Measurements from ENCODE around the gene DTWD2.
"Not testable (repeated sequence)": the region's sequence is repeated elsewhere in the genome, so short reads cannot be mapped to it uniquely, and the experiment has no call there.

DTWD2 gene

DNA sequence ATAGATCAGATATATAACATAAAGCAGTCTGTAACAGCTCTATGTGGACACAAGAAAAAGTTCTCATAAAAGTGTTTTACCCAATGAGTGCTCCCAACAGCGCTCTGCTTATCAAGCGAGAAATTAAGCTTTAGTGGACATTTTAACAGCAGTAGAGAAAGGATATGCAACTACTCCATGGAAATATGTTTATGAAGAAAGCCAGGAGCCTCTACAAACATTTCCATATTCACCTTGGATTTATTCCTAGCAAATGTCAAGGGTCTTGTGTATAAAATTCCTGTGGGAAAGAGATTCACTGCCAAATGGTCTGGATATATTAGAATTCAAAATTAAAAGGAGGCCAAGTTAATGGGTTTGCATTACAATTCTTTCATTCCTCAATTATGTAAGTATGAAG, 66.5 kb downstream of the DTWD2 start:
- Histone ChIP-seq H2AFZ (ENCODE audit: low read length) (no peak overlapping the region), H3K4me1 (ENCODE audit: low read length) (no peaks in the 10 kb centered on the region), H3K27me3 (replicated peaks; ENCODE audit: insufficient read depth, low read length) (no peaks in the 10 kb centered on the region), H3K4me3 (ENCODE audit: low read length) (no peak overlapping the region), H3K27ac (ENCODE audit: low read length) (no peak overlapping the region), H3K79me2 (ENCODE audit: low read length) (no peaks in the 10 kb centered on the region), H4K20me1 (ENCODE audit: insufficient read depth, low read length) (no peaks in the 10 kb centered on the region; the same call in 1 of the 2 replicates), H3F3A (ENCODE audit: insufficient read depth, low read length) (no peaks in the 10 kb centered on the region), H3K9me3 (replicated peaks; ENCODE audit: insufficient read depth, low read length) (no peaks in the 10 kb centered on the region), H3K9me2 (replicated peaks; ENCODE audit: insufficient read depth, low read length) (no peaks in the 10 kb centered on the region), H3K9ac (ENCODE audit: low read length) (no peak overlapping the region), H3K4me2 (ENCODE audit: low read depth, low read length) (no peak overlapping the region), H3K36me3 (replicated peaks; ENCODE audit: insufficient read depth, low read length) (no peaks in the 10 kb centered on the region)
- TF ChIP-seq EZH2 (optimal IDR thresholded peaks at IDR 0.05; ENCODE audit: low read depth, low read length) (no peak), EZH2phosphoT487 (IDR thresholded peaks at IDR 0.05; ENCODE audit: low read length) (no peak)
- TF ChIP-seq, protein P1, sequence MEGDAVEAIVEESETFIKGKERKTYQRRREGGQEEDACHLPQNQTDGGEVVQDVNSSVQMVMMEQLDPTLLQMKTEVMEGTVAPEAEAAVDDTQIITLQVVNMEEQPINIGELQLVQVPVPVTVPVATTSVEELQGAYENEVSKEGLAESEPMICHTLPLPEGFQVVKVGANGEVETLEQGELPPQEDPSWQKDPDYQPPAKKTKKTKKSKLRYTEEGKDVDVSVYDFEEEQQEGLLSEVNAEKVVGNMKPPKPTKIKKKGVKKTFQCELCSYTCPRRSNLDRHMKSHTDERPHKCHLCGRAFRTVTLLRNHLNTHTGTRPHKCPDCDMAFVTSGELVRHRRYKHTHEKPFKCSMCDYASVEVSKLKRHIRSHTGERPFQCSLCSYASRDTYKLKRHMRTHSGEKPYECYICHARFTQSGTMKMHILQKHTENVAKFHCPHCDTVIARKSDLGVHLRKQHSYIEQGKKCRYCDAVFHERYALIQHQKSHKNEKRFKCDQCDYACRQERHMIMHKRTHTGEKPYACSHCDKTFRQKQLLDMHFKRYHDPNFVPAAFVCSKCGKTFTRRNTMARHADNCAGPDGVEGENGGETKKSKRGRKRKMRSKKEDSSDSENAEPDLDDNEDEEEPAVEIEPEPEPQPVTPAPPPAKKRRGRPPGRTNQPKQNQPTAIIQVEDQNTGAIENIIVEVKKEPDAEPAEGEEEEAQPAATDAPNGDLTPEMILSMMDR (IDR thresholded peaks at IDR 0.05; ENCODE audit: low read length), result no peak
- no peak for DNase-seq

DNA sequence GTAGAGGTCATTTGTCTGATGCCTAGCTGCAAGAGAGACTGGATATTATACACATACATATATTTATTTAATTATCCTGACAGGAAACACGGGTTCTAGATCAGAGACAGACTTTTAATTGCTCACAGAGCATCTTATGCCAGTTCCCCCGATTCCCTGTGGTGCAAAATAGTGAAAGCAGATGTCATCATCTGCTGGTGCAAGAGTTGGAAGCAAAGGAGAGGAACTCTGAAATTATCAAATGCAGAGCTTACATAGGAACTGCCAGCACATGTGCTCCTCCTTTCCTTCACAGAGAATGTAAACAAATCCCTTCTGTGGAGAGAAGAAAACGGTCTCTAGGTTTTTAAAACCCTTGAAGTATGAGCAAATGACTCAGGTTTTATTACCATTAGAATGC, 69.3 kb downstream of the DTWD2 start:
- Histone ChIP-seq H3K4me3 (ENCODE audit: low read length) (no peak overlapping the region), H3K9me3 (replicated peaks; ENCODE audit: insufficient read depth, low read length) (no peaks in the 10 kb centered on the region), H3K79me2 (ENCODE audit: low read length) (no peaks in the 10 kb centered on the region), H3K9ac (ENCODE audit: low read length) (no peak overlapping the region), H3K27ac (ENCODE audit: low read length) (no peak overlapping the region), H3F3A (ENCODE audit: insufficient read depth, low read length) (no peaks in the 10 kb centered on the region), H3K4me2 (ENCODE audit: low read depth, low read length) (no peak overlapping the region), H3K27me3 (replicated peaks; ENCODE audit: insufficient read depth, low read length) (no peaks in the 10 kb centered on the region), H4K20me1 (ENCODE audit: insufficient read depth, low read length) (no peaks in the 10 kb centered on the region), H2AFZ (ENCODE audit: low read length) (no peak overlapping the region), H3K4me1 (ENCODE audit: low read length) (no peaks in the 10 kb centered on the region), H3K36me3 (replicated peaks; ENCODE audit: insufficient read depth, low read length) (no peaks in the 10 kb centered on the region), H3K9me2 (replicated peaks; ENCODE audit: insufficient read depth, low read length) (no peaks in the 10 kb centered on the region)
- no peak for DNase-seq
- no peak for TF ChIP-seq EZH2 (optimal IDR thresholded peaks at IDR 0.05; ENCODE audit: low read depth, low read length)
- TF ChIP-seq, protein P1 (IDR thresholded peaks at IDR 0.05; ENCODE audit: low read length), result no peak
- TF ChIP-seq EZH2phosphoT487 (IDR thresholded peaks at IDR 0.05; ENCODE audit: low read length), result no peak

DNA sequence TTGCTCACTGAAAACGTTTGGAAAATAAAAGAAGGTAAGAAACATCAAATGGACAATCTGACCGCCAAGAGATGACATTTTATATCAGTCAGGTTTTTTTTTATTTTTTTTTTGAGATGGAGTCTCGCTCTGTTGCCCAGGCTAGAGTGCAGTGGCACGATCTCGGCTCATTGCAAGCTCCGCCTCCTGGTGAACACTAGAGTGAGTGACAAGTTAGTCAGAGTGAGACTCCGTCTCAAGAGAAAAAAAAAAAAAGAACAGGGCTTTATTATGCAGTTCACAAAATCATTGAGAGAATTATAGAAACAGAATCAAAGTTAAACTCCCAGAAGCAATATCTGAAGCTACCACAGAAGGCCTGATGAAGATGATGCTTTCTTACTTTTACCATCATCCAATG, 70.1 kb downstream of the DTWD2 start:
- Histone ChIP-seq H3K4me1 (ENCODE audit: low read length) (no peaks in the 10 kb centered on the region), H3K27me3 (replicated peaks; ENCODE audit: insufficient read depth, low read length) (no peaks in the 10 kb centered on the region), H3K79me2 (ENCODE audit: low read length) (no peaks in the 10 kb centered on the region), H3K4me2 (ENCODE audit: low read depth, low read length) (no peak overlapping the region), H3K9me2 (replicated peaks; ENCODE audit: insufficient read depth, low read length) (no peaks in the 10 kb centered on the region), H2AFZ (ENCODE audit: low read length) (no peak overlapping the region), H3K9me3 (replicated peaks; ENCODE audit: insufficient read depth, low read length) (no peaks in the 10 kb centered on the region), H3K9ac (ENCODE audit: low read length) (no peak overlapping the region), H3F3A (ENCODE audit: insufficient read depth, low read length) (no peaks in the 10 kb centered on the region), H3K36me3 (replicated peaks; ENCODE audit: insufficient read depth, low read length) (no peaks in the 10 kb centered on the region), H3K27ac (ENCODE audit: low read length) (no peak overlapping the region), H4K20me1 (ENCODE audit: insufficient read depth, low read length) (no peaks in the 10 kb centered on the region), H3K4me3 (ENCODE audit: low read length) (no peak overlapping the region)
- no peak for DNase-seq
- TF ChIP-seq EZH2 (optimal IDR thresholded peaks at IDR 0.05; ENCODE audit: low read depth, low read length) (no peak), EZH2phosphoT487 (IDR thresholded peaks at IDR 0.05; ENCODE audit: low read length) (no peak)
- TF ChIP-seq, protein P1 (IDR thresholded peaks at IDR 0.05; ENCODE audit: low read length), result no peak

DNA sequence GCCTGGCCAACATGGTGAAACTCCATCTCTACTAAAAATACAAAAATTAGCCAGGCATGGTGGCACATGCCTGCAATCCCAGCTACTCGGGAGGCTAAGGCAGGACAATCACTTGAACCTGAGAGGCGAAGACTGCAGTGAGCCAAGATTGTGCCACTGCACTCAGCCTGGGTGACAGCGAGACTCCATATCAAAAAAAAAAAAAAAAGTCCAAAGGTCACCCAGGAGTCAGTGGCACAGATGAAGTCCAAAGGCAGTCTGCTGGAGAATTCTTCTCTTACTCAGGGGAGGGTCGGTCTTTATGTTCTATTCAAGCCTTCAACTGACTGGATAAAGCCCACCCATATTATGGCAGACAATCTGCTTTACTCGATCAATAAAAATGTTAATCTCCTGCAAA, 80.8 kb downstream of the DTWD2 start:
- H3K79me2 ChIP-seq (ENCODE audit: low read length); H2AFZ ChIP-seq (ENCODE audit: low read length); H3K9ac ChIP-seq (ENCODE audit: low read length); H3F3A ChIP-seq (ENCODE audit: insufficient read depth, low read length); H3K27me3 ChIP-seq (replicated peaks; ENCODE audit: insufficient read depth, low read length); H3K36me3 ChIP-seq (replicated peaks; ENCODE audit: insufficient read depth, low read length); H3K4me1 ChIP-seq (ENCODE audit: low read length); H3K9me3 ChIP-seq (replicated peaks; ENCODE audit: insufficient read depth, low read length); H4K20me1 ChIP-seq (ENCODE audit: insufficient read depth, low read length); H3K27ac ChIP-seq (ENCODE audit: low read length); H3K4me3 ChIP-seq (ENCODE audit: low read length); DNase-seq; H3K4me2 ChIP-seq (ENCODE audit: low read depth, low read length); H3K9me2 ChIP-seq (replicated peaks; ENCODE audit: insufficient read depth, low read length): not testable (repeated sequence)

Data from MM.1S (cell line).